Measurements from ENCODE around the gene SMYD3. TPM values are rescaled to one million over a fixed set of nuclear protein-coding genes. Genes with fewer than 3 reads are reported as not detected.

The SMYD3 gene
- polyA plus RNA-seq, 1 experiment, result 39.9 TPM

DNA sequence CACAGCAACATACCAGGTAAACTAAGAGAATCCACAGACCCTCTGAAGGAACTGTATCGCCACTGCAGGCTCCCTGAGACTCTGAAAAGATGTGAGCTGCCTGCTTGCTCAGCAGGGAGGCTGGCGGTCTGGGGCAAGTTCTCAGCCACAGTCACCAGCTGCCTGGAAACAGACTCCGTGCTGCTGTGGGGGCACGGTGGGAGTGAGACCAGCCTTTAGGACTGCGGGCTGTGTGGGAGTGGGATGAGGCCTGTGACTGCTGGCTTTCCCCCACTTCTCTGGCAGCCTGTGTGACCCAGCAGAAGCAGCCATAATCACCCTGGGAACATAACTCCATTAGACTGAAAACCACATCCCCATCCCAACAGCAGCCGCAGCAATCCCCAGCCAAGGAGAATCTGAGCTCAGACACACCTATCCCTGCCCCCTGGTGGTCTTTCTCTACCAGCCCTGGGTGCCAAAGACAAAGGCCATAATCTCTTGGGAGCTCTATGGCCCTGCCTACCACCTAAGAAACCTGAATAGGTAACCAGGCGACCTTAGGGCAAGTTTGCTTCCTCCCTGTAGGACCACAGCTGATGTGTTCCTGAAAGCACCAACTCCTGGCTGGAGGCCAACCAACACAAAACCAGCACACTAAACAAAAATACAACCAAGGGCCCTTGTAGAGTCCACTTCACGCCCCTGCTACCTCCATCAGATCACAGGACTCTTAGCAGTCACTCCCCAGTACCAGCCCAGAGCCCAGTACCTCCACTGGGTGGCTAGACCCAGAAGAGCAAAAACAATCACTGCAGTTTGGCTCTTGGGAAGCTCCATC is 151.5 kb downstream of the SMYD3 start:
- Histone ChIP-seq H3K9me3 (ENCODE audit: control insufficient read depth, insufficient read depth, low read length) (no peaks in the 10 kb centered on the region), H3K27ac (ENCODE audit: low read depth, low read length) (no peak overlapping the region), H3K27me3 (ENCODE audit: control insufficient read depth, insufficient read depth, low read length) (no peaks in the 10 kb centered on the region), H3K4me3 (ENCODE audit: low read depth, low read length) (no peak overlapping the region)
- no peak for DNase-seq (ENCODE audit: low read depth, low spot score)
- ChIA-PET POLR2A (no interaction called here), CTCF (no interaction called here)
- TF ChIP-seq, protein P1, sequence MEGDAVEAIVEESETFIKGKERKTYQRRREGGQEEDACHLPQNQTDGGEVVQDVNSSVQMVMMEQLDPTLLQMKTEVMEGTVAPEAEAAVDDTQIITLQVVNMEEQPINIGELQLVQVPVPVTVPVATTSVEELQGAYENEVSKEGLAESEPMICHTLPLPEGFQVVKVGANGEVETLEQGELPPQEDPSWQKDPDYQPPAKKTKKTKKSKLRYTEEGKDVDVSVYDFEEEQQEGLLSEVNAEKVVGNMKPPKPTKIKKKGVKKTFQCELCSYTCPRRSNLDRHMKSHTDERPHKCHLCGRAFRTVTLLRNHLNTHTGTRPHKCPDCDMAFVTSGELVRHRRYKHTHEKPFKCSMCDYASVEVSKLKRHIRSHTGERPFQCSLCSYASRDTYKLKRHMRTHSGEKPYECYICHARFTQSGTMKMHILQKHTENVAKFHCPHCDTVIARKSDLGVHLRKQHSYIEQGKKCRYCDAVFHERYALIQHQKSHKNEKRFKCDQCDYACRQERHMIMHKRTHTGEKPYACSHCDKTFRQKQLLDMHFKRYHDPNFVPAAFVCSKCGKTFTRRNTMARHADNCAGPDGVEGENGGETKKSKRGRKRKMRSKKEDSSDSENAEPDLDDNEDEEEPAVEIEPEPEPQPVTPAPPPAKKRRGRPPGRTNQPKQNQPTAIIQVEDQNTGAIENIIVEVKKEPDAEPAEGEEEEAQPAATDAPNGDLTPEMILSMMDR (IDR thresholded peaks at IDR 0.05; ENCODE audit: low read depth, low read length), result no peak

DNA sequence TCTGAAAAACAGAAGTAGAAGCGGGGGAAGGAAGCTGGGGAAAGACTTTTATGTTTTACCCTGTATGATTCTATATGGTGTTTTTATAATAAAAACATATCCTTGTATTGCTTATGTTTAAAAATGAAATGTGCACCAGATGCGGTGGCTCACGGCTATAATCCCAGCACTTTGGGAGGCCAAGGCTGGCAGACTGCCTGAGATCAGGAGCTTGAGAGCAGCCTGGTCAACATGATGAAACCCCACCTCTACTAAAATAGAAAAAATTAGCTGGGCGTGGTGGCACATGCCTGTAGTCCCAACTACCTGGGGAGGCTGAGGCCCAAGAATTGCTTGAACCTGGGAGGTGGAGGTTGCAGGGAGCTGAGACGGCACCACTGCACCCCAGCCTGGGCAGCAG is 155.4 kb downstream of the SMYD3 start:
- no peak overlapping the region for H3K4me3 ChIP-seq (ENCODE audit: low read depth, low read length)
- ChIA-PET CTCF (no interaction called here), POLR2A (no interaction called here)
- no peak for DNase-seq (ENCODE audit: low read depth, low spot score)
- H3K9me3 ChIP-seq (ENCODE audit: control insufficient read depth, insufficient read depth, low read length), result no peaks in the 10 kb centered on the region
- H3K27ac ChIP-seq (ENCODE audit: low read depth, low read length), result no peak overlapping the region
- H3K27me3 ChIP-seq (ENCODE audit: control insufficient read depth, insufficient read depth, low read length), result no peaks in the 10 kb centered on the region
- TF ChIP-seq, protein P1 (IDR thresholded peaks at IDR 0.05; ENCODE audit: low read depth, low read length), result no peak

DNA sequence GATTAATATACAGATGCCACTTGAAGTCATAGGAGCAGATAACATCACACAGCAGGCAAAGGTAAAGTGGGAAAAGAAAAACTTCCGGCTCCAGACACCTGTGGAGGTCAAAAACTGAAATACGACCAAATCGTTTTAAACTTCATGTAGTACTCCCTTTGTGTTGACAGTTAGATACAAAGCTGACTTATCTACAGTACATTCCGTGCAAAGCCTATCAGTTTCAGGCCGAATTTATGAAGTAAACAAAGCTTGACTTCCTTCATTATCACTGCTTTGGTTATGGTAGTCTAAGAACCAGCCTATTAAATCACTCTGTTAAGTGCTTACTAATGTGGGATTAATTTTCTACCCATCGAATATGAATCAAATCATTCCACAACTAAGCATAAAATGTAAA is 156.3 kb downstream of the SMYD3 start:
- Histone ChIP-seq H3K9me3 (ENCODE audit: control insufficient read depth, insufficient read depth, low read length) (no peaks in the 10 kb centered on the region), H3K27me3 (ENCODE audit: control insufficient read depth, insufficient read depth, low read length) (no peaks in the 10 kb centered on the region), H3K27ac (ENCODE audit: low read depth, low read length) (no peak overlapping the region), H3K4me3 (ENCODE audit: low read depth, low read length) (no peak overlapping the region)
- POLR2A ChIA-PET, result no interaction called here
- CTCF ChIA-PET, result no interaction called here
- no peak for DNase-seq (ENCODE audit: low read depth, low spot score)
- TF ChIP-seq, protein P1 (IDR thresholded peaks at IDR 0.05; ENCODE audit: low read depth, low read length), result no peak

DNA sequence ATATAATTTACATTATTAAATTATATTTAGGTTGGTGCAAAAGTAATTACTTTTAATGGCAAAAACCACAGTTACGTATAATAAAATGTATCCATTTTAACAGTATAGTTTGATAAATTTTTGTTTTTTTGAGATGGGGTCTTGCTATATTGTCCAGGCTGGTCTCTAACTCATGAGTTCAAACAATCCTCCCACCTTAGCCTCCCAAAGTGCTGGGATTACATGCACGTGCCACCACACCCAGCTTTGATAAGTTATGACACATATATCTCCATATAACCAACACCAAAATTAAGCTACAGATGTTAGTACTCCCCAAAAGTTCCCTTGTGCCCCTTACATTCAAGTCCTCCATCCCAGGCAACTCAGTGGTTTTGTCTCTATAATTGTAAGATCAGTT is 163.1 kb downstream of the SMYD3 start:
- no peaks in the 10 kb centered on the region; the same call in 1 of the 2 replicates for H3K9me3 ChIP-seq (ENCODE audit: control insufficient read depth, insufficient read depth, low read length)
- ChIA-PET POLR2A (no interaction called here), CTCF (no interaction called here)
- no peak overlapping the region for H3K4me3 ChIP-seq (ENCODE audit: low read depth, low read length)
- no peak overlapping the region for H3K27ac ChIP-seq (ENCODE audit: low read depth, low read length)
- no peaks in the 10 kb centered on the region for H3K27me3 ChIP-seq (ENCODE audit: control insufficient read depth, insufficient read depth, low read length)
- TF ChIP-seq, protein P1 (IDR thresholded peaks at IDR 0.05; ENCODE audit: low read depth, low read length), result no peak
- no peak for DNase-seq (ENCODE audit: low read depth, low spot score)

DNA sequence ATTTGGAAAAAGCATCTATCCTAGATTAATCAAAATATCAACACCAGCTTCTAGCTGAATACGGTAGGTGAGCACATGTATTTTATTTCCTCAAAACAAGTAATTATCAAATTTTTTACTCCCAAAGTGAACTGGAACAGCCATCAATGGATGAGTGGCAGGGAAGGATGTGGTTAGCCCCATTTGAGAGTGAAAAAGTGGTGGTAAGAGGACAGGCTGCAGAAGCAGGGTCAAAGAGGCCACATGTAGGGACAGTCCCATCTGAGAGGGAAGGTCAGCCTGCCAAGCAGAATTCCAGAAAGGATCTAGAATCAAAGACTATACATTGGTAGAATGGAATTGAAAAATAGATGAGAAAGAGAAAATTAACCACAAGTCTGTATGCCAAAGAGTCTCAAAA is 163.8 kb downstream of the SMYD3 start:
- Histone ChIP-seq H3K9me3 (ENCODE audit: control insufficient read depth, insufficient read depth, low read length) (no peaks in the 10 kb centered on the region; the same call in 1 of the 2 replicates), H3K27ac (ENCODE audit: low read depth, low read length) (no peak overlapping the region), H3K27me3 (ENCODE audit: control insufficient read depth, insufficient read depth, low read length) (no peaks in the 10 kb centered on the region), H3K4me3 (ENCODE audit: low read depth, low read length) (no peak overlapping the region)
- POLR2A ChIA-PET, result no interaction called here
- TF ChIP-seq, protein P1 (IDR thresholded peaks at IDR 0.05; ENCODE audit: low read depth, low read length), result no peak
- DNase-seq (ENCODE audit: low read depth, low spot score), result no peak
- CTCF ChIA-PET, result no interaction called here
